ENCODE results near the gene CGB2. TPM values are rescaled to one million over a fixed set of nuclear protein-coding genes. Genes with fewer than 3 reads are reported as not detected.
A peak's percentile ranks its signal among the peaks of the same experiment; 100 is the strongest.
"Not testable (repeated sequence)": the region's sequence is repeated elsewhere in the genome, so short reads cannot be mapped to it uniquely, and the experiment has no call there.

Gene CGB2
- total and polyA plus RNA-seq, 9 of the 15 experiments (the other 6 are each of a cell fraction or from before 2014, with no cell fraction given), result 0.22 TPM; not detected in 8

- TF ChIP-seq FOXK2 (conservative IDR thresholded peaks at IDR 0.05 in 1 of 2, IDR thresholded peaks at IDR 0.05 in 1 of 2; ENCODE audit: low read depth in 2 of 2), result 0 out of 4 replicates have a peak, but pooled peaks of 1 of the 2 experiments have one; percentile 19
- peak; percentile 91 for TF ChIP-seq CTBP1 (IDR thresholded peaks at IDR 0.05; ENCODE audit: borderline replicate concordance)
- TF ChIP-seq POLR3A (IDR thresholded peaks at IDR 0.05; ENCODE audit: borderline replicate concordance, extremely low read depth, insufficient read depth, insufficient read length), result peak; percentile 79
- peak; percentile 25; the same call in 1 of the 2 replicates for TF ChIP-seq VEZF1 (CRISPR knock-in tag; IDR thresholded peaks at IDR 0.05)
- peak; percentile 45; the same call in 1 of the 2 replicates for TF ChIP-seq TFAP4 (CRISPR knock-in tag; IDR thresholded peaks at IDR 0.05; ENCODE audit: borderline replicate concordance)
- peak; percentile 74 for TF ChIP-seq NR2C2 (CRISPR knock-in tag; IDR thresholded peaks at IDR 0.05)
- TF ChIP-seq NR2C2 (tag; IDR thresholded peaks at IDR 0.05), result peak; percentile 83
- peak; percentile 88 for TF ChIP-seq ATF3 (IDR thresholded peaks at IDR 0.05)
- TF ChIP-seq ATF3 (CRISPR knock-in tag; conservative IDR thresholded peaks at IDR 0.05), result not testable (repeated sequence)
- peak; percentile 56 to 84 (median 67) for TF ChIP-seq CTCF (IDR thresholded peaks at IDR 0.05 in 2 of 3, conservative IDR thresholded peaks at IDR 0.05 in 1 of 3; ENCODE audit: insufficient read depth in 2 of 3, low read depth in 1 of 3, low read length in 3 of 3)
- TF ChIP-seq ATF1 (CRISPR knock-in tag; IDR thresholded peaks at IDR 0.05), result peak; percentile 49
- TF ChIP-seq ATF1 (tag; IDR thresholded peaks at IDR 0.05), result peak; percentile 95
- TF ChIP-seq E2F6 (IDR thresholded peaks at IDR 0.05; ENCODE audit: borderline replicate concordance in 1 of 2, extremely low read depth in 1 of 2, insufficient read depth in 1 of 2, insufficient read length in 1 of 2, low read depth in 1 of 2, low read length in 1 of 2, poor library complexity in 1 of 2, severe bottlenecking in 1 of 2), result peak in 1 of 2 experiments; percentile 44
- TF ChIP-seq JUND (IDR thresholded peaks at IDR 0.05; ENCODE audit: borderline replicate concordance, low read depth, low read length), result peak; percentile 73
- peak; percentile 47; the same call in 1 of the 3 replicates for TF ChIP-seq JUND (tag; IDR thresholded peaks at IDR 0.05; ENCODE audit: borderline replicate concordance, low read depth, low read length)
Measured at GRCh38 chr19:49031642-49032301, at the start of gene CGB2 (continued).

All from K562 (cell line).